GM19467 (cell line): ENCODE results near the gene RALGAPA2.
"Not testable (repeated sequence)": the region's sequence is repeated elsewhere in the genome, so short reads cannot be mapped to it uniquely, and the experiment has no call there.

Experiments used
- ATAC-seq: cut with Tn5 transposase; IDR thresholded peaks from one replicate; pipeline ENCODE4 v1.9.1; 2021; ENCODE audit warnings: mild to moderate bottlenecking, moderate library complexity; ENCODE audit not compliant: unreplicated experiment

The RALGAPA2 gene

GRCh38 chr20:20358801-20359200 is 353.6 kb downstream of the RALGAPA2 start:
- ATAC-seq = no peak

GRCh38 chr20:20355503-20355902 is 356.9 kb downstream of the RALGAPA2 start:
- not testable (repeated sequence) for ATAC-seq

- no peak for ATAC-seq
These were observed 358.9 kb downstream of the RALGAPA2 start for GRCh38 chr20:20353576-20353975.

- ATAC-seq = no peak
These were observed 368.0 kb downstream of the RALGAPA2 start for GRCh38 chr20:20344476-20344875.

- ATAC-seq = no peak
These were observed 368.5 kb downstream of the RALGAPA2 start for GRCh38 chr20:20343932-20344331.
